Diencephalon (tissue), 1 donor: ENCODE data around the gene TNFRSF21. TPM values are rescaled to one million over a fixed set of nuclear protein-coding genes. Genes with fewer than 3 reads are reported as not detected.

Experiments used
- total RNA-seq: library from RNA; depleted of rRNA; stranded (reverse); fragments of >200 nt; gene quantifications from one replicate; pipeline ENCODE4 v1.2.3, GENCODE V29; 2014

The TNFRSF21 gene, protein sequence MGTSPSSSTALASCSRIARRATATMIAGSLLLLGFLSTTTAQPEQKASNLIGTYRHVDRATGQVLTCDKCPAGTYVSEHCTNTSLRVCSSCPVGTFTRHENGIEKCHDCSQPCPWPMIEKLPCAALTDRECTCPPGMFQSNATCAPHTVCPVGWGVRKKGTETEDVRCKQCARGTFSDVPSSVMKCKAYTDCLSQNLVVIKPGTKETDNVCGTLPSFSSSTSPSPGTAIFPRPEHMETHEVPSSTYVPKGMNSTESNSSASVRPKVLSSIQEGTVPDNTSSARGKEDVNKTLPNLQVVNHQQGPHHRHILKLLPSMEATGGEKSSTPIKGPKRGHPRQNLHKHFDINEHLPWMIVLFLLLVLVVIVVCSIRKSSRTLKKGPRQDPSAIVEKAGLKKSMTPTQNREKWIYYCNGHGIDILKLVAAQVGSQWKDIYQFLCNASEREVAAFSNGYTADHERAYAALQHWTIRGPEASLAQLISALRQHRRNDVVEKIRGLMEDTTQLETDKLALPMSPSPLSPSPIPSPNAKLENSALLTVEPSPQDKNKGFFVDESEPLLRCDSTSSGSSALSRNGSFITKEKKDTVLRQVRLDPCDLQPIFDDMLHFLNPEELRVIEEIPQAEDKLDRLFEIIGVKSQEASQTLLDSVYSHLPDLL
- 45.2 TPM for total RNA-seq

DNA sequence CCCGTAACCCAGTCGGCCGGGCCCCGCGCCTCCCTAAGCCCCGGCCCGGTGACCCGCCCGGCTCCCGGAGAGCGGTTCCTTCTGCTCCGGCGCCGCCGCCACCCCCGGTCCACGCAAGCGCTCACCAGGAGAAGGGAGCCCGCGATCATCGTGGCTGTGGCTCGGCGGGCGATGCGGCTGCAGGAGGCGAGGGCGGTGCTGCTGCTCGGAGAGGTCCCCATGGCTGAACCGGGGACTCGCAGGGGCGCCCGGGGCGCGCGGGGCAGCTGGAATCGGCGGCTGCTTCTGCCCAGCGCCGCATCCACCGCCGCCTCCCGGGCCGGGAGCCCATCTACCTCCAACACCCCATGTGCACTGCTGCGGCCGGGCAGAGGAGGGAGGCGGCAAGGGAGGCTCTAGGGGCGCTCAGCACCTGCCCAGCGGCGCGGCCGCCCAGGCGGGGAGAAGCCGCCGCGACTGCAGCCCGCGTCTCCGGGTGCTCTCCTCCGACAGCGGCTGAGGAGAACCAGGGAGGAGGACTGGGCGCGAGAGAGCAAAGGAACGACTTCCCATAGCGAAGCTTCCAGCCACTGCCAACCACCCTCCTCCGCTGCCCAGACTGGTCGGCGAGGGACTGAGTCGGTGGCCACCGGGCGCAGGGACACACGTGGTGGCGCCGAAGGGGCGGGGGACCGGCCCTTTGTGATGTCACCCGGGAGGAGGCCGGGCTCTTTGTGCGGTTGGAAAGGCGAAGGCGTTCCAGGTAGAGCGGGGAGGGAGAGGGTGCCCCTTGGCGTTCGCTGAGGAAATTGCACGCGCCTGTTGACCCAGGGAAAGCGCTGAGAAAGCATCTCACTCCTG, at the start of gene TNFRSF21:
Gene TNFRSF21 (minus strand): TSS at position 615 of the 840 bp plus-strand sequence. CDS start 394 bp downstream, at position 221.

Other genes starting within 250 kb of the TNFRSF21 start
- gene CD2AP, start 167.9 kb upstream of the TNFRSF21 start, total RNA-seq: 23.5 TPM